ENCODE data around the gene UNC13A. TPM values are rescaled to one million over a fixed set of nuclear protein-coding genes. Genes with fewer than 3 reads are reported as not detected.

UNC13A gene
- total RNA-seq, 1 experiment from 2014 or later: 29.0 TPM

- TF ChIP-seq, protein P1, sequence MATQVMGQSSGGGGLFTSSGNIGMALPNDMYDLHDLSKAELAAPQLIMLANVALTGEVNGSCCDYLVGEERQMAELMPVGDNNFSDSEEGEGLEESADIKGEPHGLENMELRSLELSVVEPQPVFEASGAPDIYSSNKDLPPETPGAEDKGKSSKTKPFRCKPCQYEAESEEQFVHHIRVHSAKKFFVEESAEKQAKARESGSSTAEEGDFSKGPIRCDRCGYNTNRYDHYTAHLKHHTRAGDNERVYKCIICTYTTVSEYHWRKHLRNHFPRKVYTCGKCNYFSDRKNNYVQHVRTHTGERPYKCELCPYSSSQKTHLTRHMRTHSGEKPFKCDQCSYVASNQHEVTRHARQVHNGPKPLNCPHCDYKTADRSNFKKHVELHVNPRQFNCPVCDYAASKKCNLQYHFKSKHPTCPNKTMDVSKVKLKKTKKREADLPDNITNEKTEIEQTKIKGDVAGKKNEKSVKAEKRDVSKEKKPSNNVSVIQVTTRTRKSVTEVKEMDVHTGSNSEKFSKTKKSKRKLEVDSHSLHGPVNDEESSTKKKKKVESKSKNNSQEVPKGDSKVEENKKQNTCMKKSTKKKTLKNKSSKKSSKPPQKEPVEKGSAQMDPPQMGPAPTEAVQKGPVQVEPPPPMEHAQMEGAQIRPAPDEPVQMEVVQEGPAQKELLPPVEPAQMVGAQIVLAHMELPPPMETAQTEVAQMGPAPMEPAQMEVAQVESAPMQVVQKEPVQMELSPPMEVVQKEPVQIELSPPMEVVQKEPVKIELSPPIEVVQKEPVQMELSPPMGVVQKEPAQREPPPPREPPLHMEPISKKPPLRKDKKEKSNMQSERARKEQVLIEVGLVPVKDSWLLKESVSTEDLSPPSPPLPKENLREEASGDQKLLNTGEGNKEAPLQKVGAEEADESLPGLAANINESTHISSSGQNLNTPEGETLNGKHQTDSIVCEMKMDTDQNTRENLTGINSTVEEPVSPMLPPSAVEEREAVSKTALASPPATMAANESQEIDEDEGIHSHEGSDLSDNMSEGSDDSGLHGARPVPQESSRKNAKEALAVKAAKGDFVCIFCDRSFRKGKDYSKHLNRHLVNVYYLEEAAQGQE (IDR thresholded peaks at IDR 0.05; ENCODE audit: low read depth): no peak
- no peak for TF ChIP-seq ELF1 (IDR thresholded peaks at IDR 0.05; ENCODE audit: borderline replicate concordance, low read depth)
- TF ChIP-seq, protein P2, sequence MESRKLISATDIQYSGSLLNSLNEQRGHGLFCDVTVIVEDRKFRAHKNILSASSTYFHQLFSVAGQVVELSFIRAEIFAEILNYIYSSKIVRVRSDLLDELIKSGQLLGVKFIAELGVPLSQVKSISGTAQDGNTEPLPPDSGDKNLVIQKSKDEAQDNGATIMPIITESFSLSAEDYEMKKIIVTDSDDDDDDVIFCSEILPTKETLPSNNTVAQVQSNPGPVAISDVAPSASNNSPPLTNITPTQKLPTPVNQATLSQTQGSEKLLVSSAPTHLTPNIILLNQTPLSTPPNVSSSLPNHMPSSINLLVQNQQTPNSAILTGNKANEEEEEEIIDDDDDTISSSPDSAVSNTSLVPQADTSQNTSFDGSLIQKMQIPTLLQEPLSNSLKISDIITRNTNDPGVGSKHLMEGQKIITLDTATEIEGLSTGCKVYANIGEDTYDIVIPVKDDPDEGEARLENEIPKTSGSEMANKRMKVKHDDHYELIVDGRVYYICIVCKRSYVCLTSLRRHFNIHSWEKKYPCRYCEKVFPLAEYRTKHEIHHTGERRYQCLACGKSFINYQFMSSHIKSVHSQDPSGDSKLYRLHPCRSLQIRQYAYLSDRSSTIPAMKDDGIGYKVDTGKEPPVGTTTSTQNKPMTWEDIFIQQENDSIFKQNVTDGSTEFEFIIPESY (IDR thresholded peaks at IDR 0.05; ENCODE audit: extremely low read depth, insufficient replicate concordance, low read length): no peak
- TF ChIP-seq, protein P3, sequence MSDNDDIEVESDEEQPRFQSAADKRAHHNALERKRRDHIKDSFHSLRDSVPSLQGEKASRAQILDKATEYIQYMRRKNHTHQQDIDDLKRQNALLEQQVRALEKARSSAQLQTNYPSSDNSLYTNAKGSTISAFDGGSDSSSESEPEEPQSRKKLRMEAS (IDR thresholded peaks at IDR 0.05): no peak
- no peak for TF ChIP-seq TCF7L2 (IDR thresholded peaks at IDR 0.05; ENCODE audit: borderline replicate concordance, extremely low read depth, insufficient read depth, insufficient read length)
- no peak for TF ChIP-seq SIN3A (IDR thresholded peaks at IDR 0.05; ENCODE audit: low read depth)
- TF ChIP-seq SRF (IDR thresholded peaks at IDR 0.05; ENCODE audit: low read depth): no peak
- no peak for TF ChIP-seq FOSL1 (IDR thresholded peaks at IDR 0.05; ENCODE audit: low read depth)
- TF ChIP-seq SP1 (IDR thresholded peaks at IDR 0.05; ENCODE audit: low read depth): no peak
- TF ChIP-seq POLR2AphosphoS5 (IDR thresholded peaks at IDR 0.05; ENCODE audit: low read depth, low read length): no peak
- no peak for TF ChIP-seq JUND (IDR thresholded peaks at IDR 0.05)
- no peak for TF ChIP-seq YY1 (IDR thresholded peaks at IDR 0.05; ENCODE audit: extremely low read depth, insufficient replicate concordance, low read depth, low read length)
- no peak for TF ChIP-seq EGR1 (IDR thresholded peaks at IDR 0.05; ENCODE audit: low read depth)
- no peak for TF ChIP-seq ZNF274 (IDR thresholded peaks at IDR 0.05; ENCODE audit: low read depth, low read length)
- no peak for TF ChIP-seq CBX3 (IDR thresholded peaks at IDR 0.05; ENCODE audit: low read depth)
- Histone ChIP-seq H3K79me2 (ENCODE audit: insufficient read depth, low read length) (peaks cover 50% of the 10 kb centered on the region), H3K4me2 (ENCODE audit: low read length) (no peak overlapping the region), H4K20me1 (ENCODE audit: insufficient read depth) (0 out of 2 replicates have a peak, but pooled peaks cover 3% of the 10 kb centered on the region), H3K9me2 (ENCODE audit: insufficient read depth) (no peaks in the 10 kb centered on the region), H3K27ac (ENCODE audit: low read depth, low read length) (no peak overlapping the region), H3K36me3 (ENCODE audit: control insufficient read depth in 1 of 2, insufficient read depth in 2 of 2, low read length in 2 of 2) (peaks cover 33 to 45% of the 10 kb centered on the region in 2 experiments; a peak in 3 of 4 replicates), H3K27me3 (ENCODE audit: insufficient read depth, low read length) (no peaks in the 10 kb centered on the region), H2AFZ (ENCODE audit: low read depth, low read length, poor library complexity, severe bottlenecking) (no peak overlapping the region), H3K9me3 (ENCODE audit: control insufficient read depth in 1 of 2, insufficient read depth in 1 of 2, low read depth in 1 of 2, low read length in 2 of 2) (no peaks in the 10 kb centered on the region), H3K4me1 (ENCODE audit: control insufficient read depth in 1 of 2, insufficient read depth in 2 of 2, low read length in 2 of 2) (peaks cover 0 to 8% of the 10 kb centered on the region in 2 experiments; a peak in 2 of 4 replicates), H3K9ac (ENCODE audit: low read length) (no peak overlapping the region), H3K4me3 (replicated peaks in 1 of 2; ENCODE audit: low read depth in 1 of 2, low read length in 2 of 2) (no peak overlapping the region)
- ChIA-PET CTCF (interaction anchor here (1.5 kb wide), 1 partner anchor 39 kb away, joined by 3 read pairs; no protein-coding TSS in a partner anchor), RAD21 (ENCODE audit: low non-redundant PET in 1 of 2, low total read pairs in 2 of 2, uncharacterized antibody in 2 of 2, unreplicated experiment in 2 of 2) (no interaction called here), POLR2A (no interaction called here)
- ATAC-seq (no peak), DNase-seq (ENCODE audit: low read depth, low spot score) (no peak)
- intact Hi-C loops (cut with micrococcal nuclease): no loop called here
- BruUV-seq (replicated peaks): no TSS peak
Measured at GRCh38 chr19:17726964-17727773, 39.0 kb upstream of the UNC13A start.

Measured in HCT116 (cell line).